Stimulated activated CD8-positive, alpha-beta memory T cell treated with anti-CD3 and anti-CD28 coated beads, Interleukin-15, amount 100 ng/mL, for 1 hour (primary cell): ENCODE measurements around the gene C12orf43.

Source experiments
- DNase-seq: peaks from one replicate; pipeline ENCODE4 v3.0.0-alpha.2; 2020; ENCODE audit warnings: low read depth

C12orf43 gene

GRCh38 chr12:121030576-121031212 is 14.4 kb upstream of the C12orf43 start:
- DNase-seq: no peak

- DNase-seq: no peak
Measured at GRCh38 chr12:121026274-121027045, 10.2 kb upstream of the C12orf43 start.

- no peak for DNase-seq
Measured at GRCh38 chr12:121025442-121026226, 9.3 kb upstream of the C12orf43 start.

GRCh38 chr12:121023799-121024198 is 7.5 kb upstream of the C12orf43 start:
- no peak for DNase-seq

- no peak for DNase-seq
Measured at GRCh38 chr12:121022713-121023112, 6.4 kb upstream of the C12orf43 start.

- DNase-seq: no peak
Measured at GRCh38 chr12:121021754-121022153, 5.5 kb upstream of the C12orf43 start.

GRCh38 chr12:121018860-121019617 is 2.8 kb upstream of the C12orf43 start:
- DNase-seq: no peak

GRCh38 chr12:121017966-121018491 is 1.7 kb upstream of the C12orf43 start:
- no peak for DNase-seq

GRCh38 chr12:121013715-121014114 is 2.6 kb downstream of the C12orf43 start:
- DNase-seq: no peak

GRCh38 chr12:121011820-121012219 is 4.5 kb downstream of the C12orf43 start:
- DNase-seq: no peak

GRCh38 chr12:121010860-121011259 is 5.4 kb downstream of the C12orf43 start:
- DNase-seq: no peak

GRCh38 chr12:121009741-121010140 is 6.5 kb downstream of the C12orf43 start:
- no peak for DNase-seq

GRCh38 chr12:121008347-121009098 is 7.8 kb downstream of the C12orf43 start:
- no peak for DNase-seq

GRCh38 chr12:121005346-121005815 is 10.9 kb downstream of the C12orf43 start:
- no peak for DNase-seq

GRCh38 chr12:121004253-121004815 is 12.0 kb downstream of the C12orf43 start:
- no peak for DNase-seq

- DNase-seq: no peak
Measured at GRCh38 chr12:121003650-121004049, 12.6 kb downstream of the C12orf43 start.

GRCh38 chr12:121001841-121002483 is 14.3 kb downstream of the C12orf43 start:
- no peak for DNase-seq

GRCh38 chr12:121001060-121001459 is 15.2 kb downstream of the C12orf43 start:
- no peak for DNase-seq

- no peak for DNase-seq
Measured at GRCh38 chr12:121000530-121000929, 15.8 kb downstream of the C12orf43 start.
